Stimulated activated CD8-positive, alpha-beta memory T cell treated with anti-CD3 and anti-CD28 coated beads, Interleukin-15, amount 100 ng/mL, for 24 hours (primary cell): ENCODE measurements around the gene LACRT.

Experiments used
- DNase-seq: peaks from one replicate; pipeline ENCODE4 v3.0.0-alpha.2; 2020; ENCODE audit warnings: low read depth

LACRT gene

GRCh38 chr12:54598970-54599369 lies 35.7 kb downstream of the LACRT start:
- no peak for DNase-seq

- peak; percentile 6 for DNase-seq
Measured at GRCh38 chr12:54596526-54596946, 38.2 kb downstream of the LACRT start.

- DNase-seq: no peak
Measured at GRCh38 chr12:54595471-54595870, 39.2 kb downstream of the LACRT start.

- no peak for DNase-seq
Measured at GRCh38 chr12:54593725-54594124, 41.0 kb downstream of the LACRT start.

- no peak for DNase-seq
Measured at GRCh38 chr12:54593135-54593534, 41.6 kb downstream of the LACRT start.

GRCh38 chr12:54592316-54592715 lies 42.4 kb downstream of the LACRT start:
- DNase-seq: no peak

- no peak for DNase-seq
Measured at GRCh38 chr12:54590978-54591591, 43.6 kb downstream of the LACRT start.

- DNase-seq: no peak
Measured at GRCh38 chr12:54589964-54590363, 44.7 kb downstream of the LACRT start.

- DNase-seq: no peak
Measured at GRCh38 chr12:54588890-54589267, 45.8 kb downstream of the LACRT start.

GRCh38 chr12:54588110-54588889 lies 46.4 kb downstream of the LACRT start, which contains the start of gene PPP1R1A:
TSS of gene PPP1R1A (minus strand) at chr12:54588659. CDS start at chr12:54588488, 171 bp downstream.
- DNase-seq: no peak

- no peak for DNase-seq
Measured at GRCh38 chr12:54587315-54587873, 47.3 kb downstream of the LACRT start.

GRCh38 chr12:54586620-54587019 lies 48.1 kb downstream of the LACRT start:
- no peak for DNase-seq

GRCh38 chr12:54585243-54585642 lies 49.5 kb downstream of the LACRT start:
- DNase-seq: no peak

GRCh38 chr12:54584128-54584527 lies 50.6 kb downstream of the LACRT start:
- DNase-seq: no peak

- no peak for DNase-seq
Measured at GRCh38 chr12:54583726-54584125, 51.0 kb downstream of the LACRT start.

GRCh38 chr12:54581412-54581811 lies 53.3 kb downstream of the LACRT start:
- no peak for DNase-seq
